ENCODE data around the gene NUBPL. TPM values are rescaled to one million over a fixed set of nuclear protein-coding genes. Genes with fewer than 3 reads are reported as not detected.
"Not testable (repeated sequence)": the region's sequence is repeated elsewhere in the genome, so short reads cannot be mapped to it uniquely, and the experiment has no call there.

NUBPL gene
- total RNA-seq, 1 donor from 2014 or later, result 19.5 TPM

GRCh38 chr14:31703056-31703455 is 141.9 kb downstream of the NUBPL start:
- Mint-ChIP-seq H3K4me3 (ENCODE audit: low read depth) (no peak overlapping the region), H3K27me3 (no peaks in the 10 kb centered on the region), H3K9me3 (ENCODE audit: low read depth) (peaks cover 21% of the 10 kb centered on the region), H3K36me3 (ENCODE audit: insufficient read depth) (peaks cover 46% of the 10 kb centered on the region), H3K4me1 (ENCODE audit: low read depth) (no peaks in the 10 kb centered on the region), H3K27ac (no peak overlapping the region)
- DNase-seq (ENCODE audit: low spot score, unreplicated experiment), result no peak
- TF ChIP-seq CTCF (IDR thresholded peaks at IDR 0.05; ENCODE audit: unreplicated experiment), result no peak

GRCh38 chr14:31705731-31706130 is 144.5 kb downstream of the NUBPL start:
- Mint-ChIP-seq H3K27me3 (no peaks in the 10 kb centered on the region), H3K4me1 (ENCODE audit: low read depth) (no peaks in the 10 kb centered on the region), H3K27ac (no peak overlapping the region), H3K9me3 (ENCODE audit: low read depth) (peaks cover 24% of the 10 kb centered on the region), H3K36me3 (ENCODE audit: insufficient read depth) (peaks cover 56% of the 10 kb centered on the region), H3K4me3 (ENCODE audit: low read depth) (no peak overlapping the region)
- TF ChIP-seq CTCF (IDR thresholded peaks at IDR 0.05; ENCODE audit: unreplicated experiment), result no peak
- no peak for DNase-seq (ENCODE audit: low spot score, unreplicated experiment)

GRCh38 chr14:31708661-31709060 is 147.5 kb downstream of the NUBPL start:
- peaks cover 15% of the 10 kb centered on the region for H3K9me3 Mint-ChIP-seq (ENCODE audit: low read depth)
- H3K4me3 Mint-ChIP-seq (ENCODE audit: low read depth); DNase-seq (ENCODE audit: low spot score, unreplicated experiment); H3K27me3 Mint-ChIP-seq; H3K27ac Mint-ChIP-seq; H3K4me1 Mint-ChIP-seq (ENCODE audit: low read depth): not testable (repeated sequence)
- peaks cover 51% of the 10 kb centered on the region for H3K36me3 Mint-ChIP-seq (ENCODE audit: insufficient read depth)

GRCh38 chr14:31712244-31713127 is 151.3 kb downstream of the NUBPL start:
- DNase-seq (ENCODE audit: low spot score, unreplicated experiment), result no peak
- no peak for TF ChIP-seq CTCF (IDR thresholded peaks at IDR 0.05; ENCODE audit: unreplicated experiment)
- Mint-ChIP-seq H3K4me3 (ENCODE audit: low read depth) (no peak overlapping the region), H3K9me3 (ENCODE audit: low read depth) (peaks cover 9% of the 10 kb centered on the region), H3K27me3 (no peaks in the 10 kb centered on the region), H3K36me3 (ENCODE audit: insufficient read depth) (peaks cover 28% of the 10 kb centered on the region), H3K4me1 (ENCODE audit: low read depth) (peaks cover 7% of the 10 kb centered on the region), H3K27ac (no peak overlapping the region)

GRCh38 chr14:31716208-31716607 is 155.0 kb downstream of the NUBPL start:
- no peaks in the 10 kb centered on the region for H3K27me3 Mint-ChIP-seq
- DNase-seq (ENCODE audit: low spot score, unreplicated experiment), result no peak
- peaks cover 14% of the 10 kb centered on the region for H3K36me3 Mint-ChIP-seq (ENCODE audit: insufficient read depth)
- no peak for TF ChIP-seq CTCF (IDR thresholded peaks at IDR 0.05; ENCODE audit: unreplicated experiment)
- no peak overlapping the region for H3K4me3 Mint-ChIP-seq (ENCODE audit: low read depth)
- peaks cover 10% of the 10 kb centered on the region for H3K4me1 Mint-ChIP-seq (ENCODE audit: low read depth)
- no peak overlapping the region for H3K27ac Mint-ChIP-seq
- peaks cover 6% of the 10 kb centered on the region for H3K9me3 Mint-ChIP-seq (ENCODE audit: low read depth)

Measured in progenitor cell of endocrine pancreas (in vitro differentiated cells).